ENCODE measurements around the gene GNG7. TPM values are rescaled to one million over a fixed set of nuclear protein-coding genes. Genes with fewer than 3 reads are reported as not detected.

GNG7 gene
- total and polyA plus RNA-seq, 10 of the 15 experiments (the other 5 are each of a cell fraction or from before 2014, with no cell fraction given): 1.9 to 13.6 (median 6.5) TPM

GRCh38 chr19:2475702-2476450, 226.6 kb downstream of the GNG7 start, which contains the start of gene GADD45B (continued):
- TF ChIP-seq ZBTB33 (IDR thresholded peaks at IDR 0.05) (no peak), SP1 (IDR thresholded peaks at IDR 0.05; ENCODE audit: low read depth, low read length) (peak; percentile 93), KLF5 (IDR thresholded peaks at IDR 0.05; ENCODE audit: partially characterized antibody) (peak; percentile 57), ZBED1 (IDR thresholded peaks at IDR 0.05; ENCODE audit: borderline replicate concordance) (peak; percentile 99), YY1 (IDR thresholded peaks at IDR 0.05; ENCODE audit: low read depth, low read length) (peak; percentile 85), MAX (IDR thresholded peaks at IDR 0.05; ENCODE audit: low read depth, low read length) (peak; percentile 70), ZZZ3 (IDR thresholded peaks at IDR 0.05; ENCODE audit: control insufficient read depth, insufficient read length, low read depth) (no peak), CHD2 (IDR thresholded peaks at IDR 0.05; ENCODE audit: borderline replicate concordance, low read depth, low read length) (peak; percentile 58; the same call in 1 of the 2 replicates), ZBTB40 (IDR thresholded peaks at IDR 0.05; ENCODE audit: borderline replicate concordance) (no peak), MEF2A (IDR thresholded peaks at IDR 0.05; ENCODE audit: insufficient read depth, low read depth, low read length) (0 out of 2 replicates have a peak, but pooled peaks have one; percentile 48), HSF1 (IDR thresholded peaks at IDR 0.05; ENCODE audit: low read depth, low read length) (peak; percentile 89), BRCA1 (IDR thresholded peaks at IDR 0.05; ENCODE audit: low read depth, low read length) (no peak), EED (IDR thresholded peaks at IDR 0.05; ENCODE audit: low read depth) (peak; percentile 23; the same call in 1 of the 2 replicates), TARDBP (IDR thresholded peaks at IDR 0.05; ENCODE audit: borderline replicate concordance) (peak; percentile 59; the same call in 1 of the 2 replicates), CHD4 (IDR thresholded peaks at IDR 0.05) (0 out of 2 replicates have a peak, but pooled peaks have one; percentile 96), BCLAF1 (IDR thresholded peaks at IDR 0.05) (peak; percentile 71; the same call in 1 of the 2 replicates), PAX5 (IDR thresholded peaks at IDR 0.05; ENCODE audit: borderline replicate concordance, low read depth, low read length) (0 out of 2 replicates have a peak, but pooled peaks have one; percentile 23), ATF7 (IDR thresholded peaks at IDR 0.05; ENCODE audit: low read depth) (peak; percentile 66; the same call in 1 of the 2 replicates), RAD51 (IDR thresholded peaks at IDR 0.05) (peak; percentile 39; the same call in 1 of the 2 replicates)

Measured in GM12878 (cell line).